Omental fat pad (tissue), 4 donors: ENCODE measurements around the gene FAAP20. TPM values are rescaled to one million over a fixed set of nuclear protein-coding genes. Genes with fewer than 3 reads are reported as not detected.

Experiments
- ATAC-seq: fragments of 150-250 bp; one replicate; pipeline ENCODE4 v1.9.1; 2016; ENCODE audit warnings: mild to moderate bottlenecking, moderate library complexity; ENCODE audit not compliant: low FRiP score
- DNase-seq: peaks from one replicate; pipeline ENCODE4 v3.0.0-alpha.2; 2019; ENCODE audit warnings: low spot score
- CTCF ChIP-seq, 3 donors: fragments of 450-650 bp; IDR thresholded peaks; one replicate each; pipeline ENCODE4 v1.5.1; 2016 to 2017; ENCODE audit warnings: antibody characterized with exemption in 3 of 3, mild to moderate bottlenecking in 3 of 3, moderate library complexity in 2 of 3
- total RNA-seq, 4 donors: library from RNA; depleted of rRNA; stranded (reverse); fragments of >200 nt; gene quantifications; one replicate each; pipeline ENCODE4 v1.1.0, GENCODE V29; 2016

The FAAP20 gene
- total RNA-seq: 10 to 100 TPM; 14.2 to 24.9 (median 21.8) TPM

- TF ChIP-seq CTCF (IDR thresholded peaks at IDR 0.05): no peak
- ATAC-seq (peak; percentile 43), DNase-seq (no peak)
Observed at GRCh38 chr1:2194319-2194897, at the start of gene FAAP20. Gene FAAP20, minus strand, starts transcription at chr1:2194772. Its CDS starts 23 bp downstream, at chr1:2194749.

GRCh38 chr1:2242814-2243725, 48.5 kb upstream of the FAAP20 start:
- no peak for TF ChIP-seq CTCF (IDR thresholded peaks at IDR 0.05)
- DNase-seq (no peak), ATAC-seq (no peak)

- no peak for ATAC-seq
- TF ChIP-seq CTCF (IDR thresholded peaks at IDR 0.05): no peak
- DNase-seq: no peak
Observed at GRCh38 chr1:2241820-2242219, 47.2 kb upstream of the FAAP20 start.

GRCh38 chr1:2240270-2241156, 45.9 kb upstream of the FAAP20 start:
- ATAC-seq (peak; percentile 10), DNase-seq (no peak)
- TF ChIP-seq CTCF (IDR thresholded peaks at IDR 0.05): no peak

GRCh38 chr1:2239384-2239985, 44.9 kb upstream of the FAAP20 start:
- no peak for DNase-seq
- ATAC-seq: no peak
- no peak for TF ChIP-seq CTCF (IDR thresholded peaks at IDR 0.05)

GRCh38 chr1:2239013-2239370, 44.4 kb upstream of the FAAP20 start:
- TF ChIP-seq CTCF (IDR thresholded peaks at IDR 0.05): no peak
- DNase-seq (no peak), ATAC-seq (no peak)
